Measurements from ENCODE around the gene GPR21. TPM values are rescaled to one million over a fixed set of nuclear protein-coding genes. Genes with fewer than 3 reads are reported as not detected.

Gene GPR21, protein sequence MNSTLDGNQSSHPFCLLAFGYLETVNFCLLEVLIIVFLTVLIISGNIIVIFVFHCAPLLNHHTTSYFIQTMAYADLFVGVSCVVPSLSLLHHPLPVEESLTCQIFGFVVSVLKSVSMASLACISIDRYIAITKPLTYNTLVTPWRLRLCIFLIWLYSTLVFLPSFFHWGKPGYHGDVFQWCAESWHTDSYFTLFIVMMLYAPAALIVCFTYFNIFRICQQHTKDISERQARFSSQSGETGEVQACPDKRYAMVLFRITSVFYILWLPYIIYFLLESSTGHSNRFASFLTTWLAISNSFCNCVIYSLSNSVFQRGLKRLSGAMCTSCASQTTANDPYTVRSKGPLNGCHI
- total RNA-seq, result 0.58 TPM
- long read RNA-seq, result 0 reads

DNA sequence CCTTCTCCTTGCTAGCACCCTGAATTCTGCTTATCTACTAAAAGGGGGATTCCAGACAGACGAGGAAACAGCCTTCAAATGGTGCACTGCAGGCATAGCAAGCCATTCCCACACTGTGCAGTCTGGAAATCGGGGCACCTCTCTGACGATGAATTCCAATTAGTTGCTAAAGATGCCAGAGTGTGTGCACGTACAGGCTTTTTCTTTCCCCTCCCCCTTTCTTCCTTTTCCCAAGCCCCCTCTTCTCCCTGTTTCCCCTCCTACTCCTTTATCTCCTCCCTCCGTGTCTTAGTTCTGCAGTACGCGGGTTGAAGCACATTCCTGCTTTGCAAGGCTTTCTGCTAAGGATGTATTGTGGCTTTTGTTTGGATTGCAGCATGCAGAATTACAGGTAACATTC, at the start of gene GPR21:
GPR21 (plus strand) TSS at position 316 of the 400 bp plus-strand sequence. CDS start 900 bp downstream, outside the sequence.
- no peak for DNase-seq
- Histone ChIP-seq H3K4me3 (peak within 1 kb of the TSS; percentile 54), H3K36me3 (peaks cover 16% of the 10 kb centered on the region), H3K27ac (replicated peaks) (peak within 1 kb of the TSS; percentile 46), H3K9me3 (replicated peaks) (no peaks in the 10 kb centered on the region), H3K4me1 (peaks cover 34% of the 10 kb centered on the region), H3K27me3 (ENCODE audit: low read depth) (no peaks in the 10 kb centered on the region)
- intact Hi-C loops (cut with micrococcal nuclease), result no loop called here
- TF ChIP-seq, protein P1, sequence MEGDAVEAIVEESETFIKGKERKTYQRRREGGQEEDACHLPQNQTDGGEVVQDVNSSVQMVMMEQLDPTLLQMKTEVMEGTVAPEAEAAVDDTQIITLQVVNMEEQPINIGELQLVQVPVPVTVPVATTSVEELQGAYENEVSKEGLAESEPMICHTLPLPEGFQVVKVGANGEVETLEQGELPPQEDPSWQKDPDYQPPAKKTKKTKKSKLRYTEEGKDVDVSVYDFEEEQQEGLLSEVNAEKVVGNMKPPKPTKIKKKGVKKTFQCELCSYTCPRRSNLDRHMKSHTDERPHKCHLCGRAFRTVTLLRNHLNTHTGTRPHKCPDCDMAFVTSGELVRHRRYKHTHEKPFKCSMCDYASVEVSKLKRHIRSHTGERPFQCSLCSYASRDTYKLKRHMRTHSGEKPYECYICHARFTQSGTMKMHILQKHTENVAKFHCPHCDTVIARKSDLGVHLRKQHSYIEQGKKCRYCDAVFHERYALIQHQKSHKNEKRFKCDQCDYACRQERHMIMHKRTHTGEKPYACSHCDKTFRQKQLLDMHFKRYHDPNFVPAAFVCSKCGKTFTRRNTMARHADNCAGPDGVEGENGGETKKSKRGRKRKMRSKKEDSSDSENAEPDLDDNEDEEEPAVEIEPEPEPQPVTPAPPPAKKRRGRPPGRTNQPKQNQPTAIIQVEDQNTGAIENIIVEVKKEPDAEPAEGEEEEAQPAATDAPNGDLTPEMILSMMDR (IDR thresholded peaks at IDR 0.05; ENCODE audit: borderline replicate concordance), result no peak

DNA sequence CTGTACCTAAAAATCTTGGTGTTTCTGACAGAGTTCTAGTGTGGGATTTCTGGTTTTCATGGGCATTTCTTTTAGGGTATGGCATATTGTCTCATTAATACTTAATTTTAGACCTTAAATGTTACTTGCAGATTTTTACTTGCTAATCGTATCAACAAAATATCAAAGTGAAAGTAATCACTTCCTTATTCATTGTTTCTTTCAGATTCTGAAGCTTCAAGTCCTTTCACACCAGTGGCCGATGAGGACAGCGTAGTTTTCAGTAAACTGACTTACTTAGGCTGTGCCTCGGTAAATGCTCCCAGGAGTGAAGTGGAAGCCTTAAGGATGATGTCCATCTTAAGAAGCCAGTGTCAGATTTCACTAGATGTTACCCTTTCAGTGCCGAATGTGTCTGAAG, 47.5 kb upstream of the GPR21 start:
- peaks cover 49% of the 10 kb centered on the region for H3K36me3 ChIP-seq
- H3K4me1 ChIP-seq, result no peaks in the 10 kb centered on the region
- intact Hi-C loops (cut with micrococcal nuclease), result no loop called here

DNA sequence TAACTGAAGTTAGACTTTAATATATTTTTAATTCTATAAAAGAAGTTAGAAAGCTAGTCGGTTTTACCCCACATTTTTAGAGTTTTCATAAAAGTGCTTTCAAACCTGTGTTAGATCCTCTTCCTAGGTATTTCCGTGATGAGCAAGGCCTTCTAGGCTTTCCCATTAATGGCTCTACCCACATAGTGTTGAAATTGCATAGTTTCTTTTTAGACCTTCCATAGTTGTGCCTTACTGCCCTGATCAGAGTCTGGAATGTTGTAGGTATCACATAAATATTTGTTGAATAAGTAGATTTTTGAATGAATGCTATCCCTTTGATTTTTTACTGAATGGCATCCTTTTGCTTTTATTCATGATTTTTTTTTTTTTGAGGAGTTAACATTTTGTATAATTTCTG, 45.3 kb upstream of the GPR21 start:
- intact Hi-C loops (cut with micrococcal nuclease), result no loop called here
- Histone ChIP-seq H3K4me3 (no peak overlapping the region), H3K4me1 (no peaks in the 10 kb centered on the region), H3K36me3 (peaks cover 50% of the 10 kb centered on the region), H3K27me3 (ENCODE audit: low read depth) (no peaks in the 10 kb centered on the region), H3K27ac (replicated peaks) (no peak overlapping the region), H3K9me3 (replicated peaks) (no peaks in the 10 kb centered on the region)
- DNase-seq, result no peak
- TF ChIP-seq, protein P1 (IDR thresholded peaks at IDR 0.05; ENCODE audit: borderline replicate concordance), result no peak

More for the DNA sequence above, 47.5 kb upstream of the GPR21 start:
- TF ChIP-seq, protein P1 (IDR thresholded peaks at IDR 0.05; ENCODE audit: borderline replicate concordance), result no peak
- DNase-seq, result no peak
- no peaks in the 10 kb centered on the region for H3K9me3 ChIP-seq (replicated peaks)
- H3K27ac ChIP-seq (replicated peaks), result no peak overlapping the region
- no peak overlapping the region for H3K4me3 ChIP-seq
- no peaks in the 10 kb centered on the region for H3K27me3 ChIP-seq (ENCODE audit: low read depth)

DNA sequence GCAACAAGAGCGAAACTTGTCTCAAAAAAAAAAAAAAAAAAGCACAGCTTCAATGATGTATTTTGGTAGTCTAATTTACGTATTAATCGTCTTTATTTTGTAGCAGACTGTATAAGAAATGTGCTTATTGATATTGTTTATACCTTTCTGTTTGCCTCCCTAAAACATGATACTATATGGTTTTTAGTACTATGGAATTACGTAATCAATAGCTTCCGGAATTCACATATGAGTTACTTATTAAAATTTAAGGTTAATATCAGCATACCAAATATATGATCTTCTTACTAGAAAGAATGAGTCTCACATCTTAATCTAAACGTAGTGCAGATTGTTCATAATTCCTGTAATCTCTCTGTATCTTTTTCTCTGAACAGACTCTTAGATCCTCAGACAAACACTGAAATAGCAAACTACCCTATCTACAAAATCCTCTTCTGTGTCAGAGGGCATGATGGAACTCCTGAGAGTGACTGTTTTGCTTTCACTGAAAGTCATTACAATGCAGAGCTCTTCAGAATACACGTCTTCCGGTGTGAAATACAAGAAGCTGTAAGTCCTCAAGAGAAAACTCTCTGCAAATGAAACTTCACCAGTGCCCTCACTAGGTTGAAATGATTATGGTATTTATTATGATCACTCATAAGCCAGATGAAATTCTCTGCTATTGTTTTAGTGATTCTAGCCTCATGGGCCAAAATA, 44.4 kb upstream of the GPR21 start:
- no peaks in the 10 kb centered on the region for H3K27me3 ChIP-seq (ENCODE audit: low read depth)
- TF ChIP-seq, protein P1 (IDR thresholded peaks at IDR 0.05; ENCODE audit: borderline replicate concordance), result no peak
- no peaks in the 10 kb centered on the region for H3K4me1 ChIP-seq
- intact Hi-C loops (cut with micrococcal nuclease), result no loop called here
- no peaks in the 10 kb centered on the region for H3K9me3 ChIP-seq (replicated peaks)
- H3K27ac ChIP-seq (replicated peaks), result no peak overlapping the region
- H3K4me3 ChIP-seq, result no peak overlapping the region
- DNase-seq, result no peak
- peaks cover 57% of the 10 kb centered on the region for H3K36me3 ChIP-seq

DNA sequence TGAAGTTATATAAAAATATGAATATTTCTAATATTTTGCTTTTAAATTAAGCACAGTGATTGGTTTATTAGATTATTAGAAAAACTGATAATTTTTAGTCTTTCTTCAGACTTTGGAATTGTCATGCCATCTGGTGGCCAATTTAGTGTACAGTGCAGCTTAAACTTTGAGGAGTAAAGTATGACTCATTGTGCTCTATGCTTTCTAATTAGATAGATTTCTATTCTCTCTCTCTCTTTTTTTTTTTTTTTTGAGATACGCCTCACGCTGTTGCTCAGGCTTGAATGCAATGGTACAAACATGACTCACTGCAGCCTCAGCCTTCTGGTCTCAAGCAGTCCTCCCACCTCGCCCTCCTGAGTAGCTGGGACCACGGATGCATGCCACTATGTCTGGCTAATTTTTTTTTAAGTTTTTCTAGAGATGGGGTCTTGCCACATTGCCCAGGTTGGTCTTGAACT, 42.1 kb upstream of the GPR21 start:
- peaks cover 46% of the 10 kb centered on the region for H3K36me3 ChIP-seq
- H3K4me3 ChIP-seq, result no peak overlapping the region
- H3K27ac ChIP-seq (replicated peaks), result no peak overlapping the region
- TF ChIP-seq, protein P1 (IDR thresholded peaks at IDR 0.05; ENCODE audit: borderline replicate concordance), result peak; percentile 80
- H3K27me3 ChIP-seq (ENCODE audit: low read depth), result no peaks in the 10 kb centered on the region
- intact Hi-C loops (cut with micrococcal nuclease), result no loop called here
- DNase-seq, result no peak
- no peaks in the 10 kb centered on the region for H3K9me3 ChIP-seq (replicated peaks)
- no peaks in the 10 kb centered on the region for H3K4me1 ChIP-seq

All from left ventricle myocardium inferior (tissue), 1 donor.